Epithelial cell of proximal tubule (primary cell): ENCODE data around the gene HIVEP1. TPM values are rescaled to one million over a fixed set of nuclear protein-coding genes. Genes with fewer than 3 reads are reported as not detected.
A peak's percentile ranks its signal among the peaks of the same experiment; 100 is the strongest.

Experiments
- DNase-seq: peaks from one replicate; pipeline ENCODE4 v3.0.0-alpha.2; 2011; ENCODE audit warnings: low read depth
- H3K4me3 ChIP-seq: 2 replicates; pipeline ENCODE4 v1.5.1; 2011; ENCODE audit warnings: low read depth, mild to moderate bottlenecking, low read length
- total RNA-seq: library from RNA; depleted of rRNA; stranded (reverse); fragments of >200 nt; gene quantifications from 2 replicates; pipeline ENCODE4 v1.2.3, GENCODE V29; 2015
- TF ChIP-seq, protein P1 (sequence below): conservative IDR thresholded peaks from 2 replicates; pipeline ENCODE4 v1.5.1; 2012; ENCODE audit warnings: low read depth, mild to moderate bottlenecking, low read length

Gene HIVEP1
- total RNA-seq, 1 donor from 2014 or later = 14.2 TPM

DNA sequence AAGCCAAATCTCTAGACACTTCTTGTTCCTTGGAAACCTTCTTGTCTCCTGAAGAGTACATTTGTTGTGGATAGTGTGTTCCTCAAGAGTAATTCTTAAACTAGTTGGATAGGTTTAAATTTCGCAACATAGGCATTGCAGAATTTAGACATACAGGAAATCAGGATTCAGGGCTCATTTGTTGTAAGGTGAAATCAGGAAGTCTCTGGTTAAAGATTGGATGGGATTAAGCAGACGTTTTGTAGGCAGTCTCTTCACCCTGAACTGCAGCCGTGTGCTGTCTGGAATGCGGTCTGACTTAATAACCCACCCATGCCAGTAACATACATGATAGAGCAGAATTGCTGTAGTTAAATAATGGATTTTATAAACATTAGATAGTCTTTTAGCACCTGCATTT lies 21.7 kb downstream of the HIVEP1 start:
- no peak overlapping the region for H3K4me3 ChIP-seq
- peak; percentile 74 for DNase-seq
- TF ChIP-seq, protein P1, sequence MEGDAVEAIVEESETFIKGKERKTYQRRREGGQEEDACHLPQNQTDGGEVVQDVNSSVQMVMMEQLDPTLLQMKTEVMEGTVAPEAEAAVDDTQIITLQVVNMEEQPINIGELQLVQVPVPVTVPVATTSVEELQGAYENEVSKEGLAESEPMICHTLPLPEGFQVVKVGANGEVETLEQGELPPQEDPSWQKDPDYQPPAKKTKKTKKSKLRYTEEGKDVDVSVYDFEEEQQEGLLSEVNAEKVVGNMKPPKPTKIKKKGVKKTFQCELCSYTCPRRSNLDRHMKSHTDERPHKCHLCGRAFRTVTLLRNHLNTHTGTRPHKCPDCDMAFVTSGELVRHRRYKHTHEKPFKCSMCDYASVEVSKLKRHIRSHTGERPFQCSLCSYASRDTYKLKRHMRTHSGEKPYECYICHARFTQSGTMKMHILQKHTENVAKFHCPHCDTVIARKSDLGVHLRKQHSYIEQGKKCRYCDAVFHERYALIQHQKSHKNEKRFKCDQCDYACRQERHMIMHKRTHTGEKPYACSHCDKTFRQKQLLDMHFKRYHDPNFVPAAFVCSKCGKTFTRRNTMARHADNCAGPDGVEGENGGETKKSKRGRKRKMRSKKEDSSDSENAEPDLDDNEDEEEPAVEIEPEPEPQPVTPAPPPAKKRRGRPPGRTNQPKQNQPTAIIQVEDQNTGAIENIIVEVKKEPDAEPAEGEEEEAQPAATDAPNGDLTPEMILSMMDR = no peak

DNA sequence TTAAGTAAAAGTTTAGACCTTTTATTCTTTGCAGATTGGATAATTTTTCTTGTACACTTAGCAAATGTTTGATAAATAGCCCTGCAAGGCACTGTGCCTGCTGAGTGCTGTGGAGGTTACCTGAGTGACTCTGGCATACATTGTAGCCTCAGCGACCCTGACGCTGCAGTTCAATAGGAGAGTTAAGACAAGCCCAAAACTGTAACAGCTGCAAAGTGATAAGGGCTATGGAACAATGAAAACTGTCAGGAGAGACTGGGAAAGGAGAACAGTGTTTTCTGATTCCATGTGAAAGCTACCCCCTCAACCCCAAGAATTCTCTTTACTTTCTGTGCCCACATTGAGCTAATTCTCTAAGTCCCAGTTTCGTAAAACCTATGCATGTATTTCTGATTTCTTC lies 22.2 kb downstream of the HIVEP1 start:
- TF ChIP-seq, protein P1 = no peak
- DNase-seq = no peak
- no peak overlapping the region for H3K4me3 ChIP-seq

DNA sequence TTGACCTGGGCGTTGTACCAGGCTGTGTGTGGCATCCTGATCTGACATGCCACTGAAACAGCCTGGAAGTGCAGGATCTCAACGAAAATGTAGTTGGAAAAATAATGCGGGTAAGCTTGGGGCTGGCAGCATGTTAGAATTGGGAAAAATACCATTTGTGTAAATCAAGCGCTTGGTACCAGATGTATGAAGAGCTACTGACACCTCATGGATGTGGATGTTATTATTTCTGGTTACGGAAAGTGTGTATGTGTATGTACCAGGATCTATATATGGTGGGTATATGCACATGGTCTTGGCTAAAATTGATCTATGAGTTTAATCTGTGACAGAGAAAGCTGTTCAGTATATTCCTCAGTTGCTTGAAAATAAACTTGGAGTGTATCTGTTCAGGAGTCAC lies 22.7 kb downstream of the HIVEP1 start:
- TF ChIP-seq, protein P1 = peak; percentile 25

DNA sequence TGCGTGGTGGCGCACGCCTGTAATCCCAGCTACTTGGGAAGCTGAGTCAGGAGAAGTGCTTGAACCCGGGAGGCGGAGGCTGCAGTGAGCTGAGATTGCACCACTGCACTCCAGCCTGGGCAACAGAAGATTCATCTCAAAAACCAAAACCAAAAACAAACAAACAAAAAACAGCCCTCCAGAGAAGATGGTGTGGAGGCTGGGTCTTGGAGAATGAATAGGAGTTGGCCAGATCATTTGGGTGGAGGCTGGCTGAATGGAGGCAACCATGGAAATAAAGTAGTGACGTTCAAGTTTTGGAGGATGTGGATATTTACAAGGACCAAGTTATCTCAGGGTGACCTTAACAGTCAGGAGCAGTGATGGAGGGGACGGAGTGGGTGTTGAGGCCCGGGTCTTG lies 24.7 kb downstream of the HIVEP1 start:
- no peak overlapping the region for H3K4me3 ChIP-seq
- TF ChIP-seq, protein P1 = no peak
- DNase-seq = no peak

More for the DNA sequence above, 22.7 kb downstream of the HIVEP1 start:
- no peak overlapping the region for H3K4me3 ChIP-seq
- no peak for DNase-seq

DNA sequence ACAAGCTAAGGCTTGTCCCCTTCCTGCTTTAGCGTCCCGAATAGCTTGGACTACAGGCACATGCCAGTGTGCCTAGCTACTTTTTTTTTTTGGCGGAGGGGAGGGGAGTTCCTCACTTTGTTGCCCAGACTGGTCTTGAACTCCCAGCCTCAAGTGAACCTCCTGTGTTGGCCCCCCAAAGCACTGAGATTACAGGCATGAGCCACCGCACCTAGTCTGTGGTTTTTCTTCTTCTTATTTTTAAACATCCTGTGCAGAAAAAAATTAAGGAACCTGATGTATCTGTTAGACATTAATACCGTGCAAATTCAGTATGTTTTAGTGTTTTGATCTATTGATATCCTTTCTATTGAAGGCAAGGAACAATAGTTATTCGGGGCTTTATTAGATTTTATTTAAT lies 25.7 kb downstream of the HIVEP1 start:
- no peak for DNase-seq
- TF ChIP-seq, protein P1 = no peak
- no peak overlapping the region for H3K4me3 ChIP-seq

DNA sequence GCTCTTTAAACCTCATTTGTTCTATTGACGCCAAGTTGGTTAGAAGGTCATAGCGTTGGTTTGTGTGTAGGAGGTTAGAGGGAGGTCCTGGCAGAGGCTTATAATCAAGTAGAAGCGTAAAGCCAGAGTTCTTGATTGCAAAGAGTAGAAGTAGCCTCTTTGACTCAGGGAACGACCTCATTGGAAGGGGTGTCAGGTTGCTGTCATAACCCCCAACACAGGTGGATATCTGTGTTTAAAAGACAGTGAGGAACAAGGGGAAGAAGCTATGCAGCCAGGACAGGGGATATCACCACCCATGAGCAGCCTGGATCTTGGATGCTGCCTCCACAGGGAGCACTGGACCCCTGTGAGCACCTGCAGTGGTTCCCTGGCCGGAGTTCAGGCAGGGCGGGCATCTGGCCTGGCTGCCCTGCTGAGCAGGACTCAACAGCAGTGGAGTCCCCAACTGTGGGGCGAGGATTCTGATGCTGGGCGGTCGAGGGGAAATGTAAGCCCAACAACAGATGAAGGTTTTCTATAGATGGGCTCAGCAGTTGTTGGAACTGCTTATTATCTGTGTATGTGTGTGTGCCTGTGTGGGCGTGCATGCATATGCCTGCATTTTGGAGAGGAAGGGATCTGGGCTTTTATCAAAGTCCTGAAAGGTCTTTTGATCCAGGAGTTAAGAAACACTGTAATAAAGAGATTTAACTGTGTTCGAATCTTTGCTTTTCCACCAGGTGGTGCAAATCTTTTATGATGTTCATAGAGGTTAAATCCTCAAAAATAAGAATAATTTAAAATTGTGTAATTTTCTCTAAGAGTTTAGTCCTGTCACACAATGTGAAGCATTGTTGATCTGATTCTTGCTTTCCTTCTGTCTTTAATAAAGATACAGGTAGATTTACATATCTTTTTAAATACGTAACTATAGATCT lies 27.7 kb downstream of the HIVEP1 start:
- no peak for DNase-seq
- TF ChIP-seq, protein P1 = peak; percentile 15
- H3K4me3 ChIP-seq = no peak overlapping the region

DNA sequence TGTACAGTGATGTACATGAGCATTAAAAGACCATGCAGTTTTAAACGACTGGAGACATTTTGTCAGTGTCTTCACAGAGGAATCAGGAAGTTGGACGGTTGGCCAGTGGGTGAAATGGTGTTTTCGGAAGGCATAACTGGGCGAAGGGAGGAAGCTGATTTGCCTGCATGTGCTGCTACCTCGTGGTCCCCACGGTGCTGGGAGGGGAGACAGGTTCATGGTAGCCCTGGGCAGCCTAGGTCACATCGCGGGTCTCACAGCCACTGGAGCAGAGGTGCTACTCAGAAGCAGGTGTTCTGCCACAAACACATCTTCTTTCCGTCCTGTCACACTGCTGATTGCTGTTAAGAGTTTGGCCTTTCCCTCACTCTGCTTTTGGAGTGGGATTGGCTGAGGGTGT lies 35.2 kb downstream of the HIVEP1 start:
- H3K4me3 ChIP-seq = no peak overlapping the region
- no peak for DNase-seq
- TF ChIP-seq, protein P1 = no peak
